Suppressor macrophage treated with lipopolysaccharide for 4 hours (primary cell): ENCODE results near the gene CHTOP.
"Not testable (repeated sequence)": the region's sequence is repeated elsewhere in the genome, so short reads cannot be mapped to it uniquely, and the experiment has no call there.

Source experiments
- DNase-seq: peaks from one replicate; pipeline ENCODE4 v3.0.0-alpha.2; 2020

CHTOP gene

DNA sequence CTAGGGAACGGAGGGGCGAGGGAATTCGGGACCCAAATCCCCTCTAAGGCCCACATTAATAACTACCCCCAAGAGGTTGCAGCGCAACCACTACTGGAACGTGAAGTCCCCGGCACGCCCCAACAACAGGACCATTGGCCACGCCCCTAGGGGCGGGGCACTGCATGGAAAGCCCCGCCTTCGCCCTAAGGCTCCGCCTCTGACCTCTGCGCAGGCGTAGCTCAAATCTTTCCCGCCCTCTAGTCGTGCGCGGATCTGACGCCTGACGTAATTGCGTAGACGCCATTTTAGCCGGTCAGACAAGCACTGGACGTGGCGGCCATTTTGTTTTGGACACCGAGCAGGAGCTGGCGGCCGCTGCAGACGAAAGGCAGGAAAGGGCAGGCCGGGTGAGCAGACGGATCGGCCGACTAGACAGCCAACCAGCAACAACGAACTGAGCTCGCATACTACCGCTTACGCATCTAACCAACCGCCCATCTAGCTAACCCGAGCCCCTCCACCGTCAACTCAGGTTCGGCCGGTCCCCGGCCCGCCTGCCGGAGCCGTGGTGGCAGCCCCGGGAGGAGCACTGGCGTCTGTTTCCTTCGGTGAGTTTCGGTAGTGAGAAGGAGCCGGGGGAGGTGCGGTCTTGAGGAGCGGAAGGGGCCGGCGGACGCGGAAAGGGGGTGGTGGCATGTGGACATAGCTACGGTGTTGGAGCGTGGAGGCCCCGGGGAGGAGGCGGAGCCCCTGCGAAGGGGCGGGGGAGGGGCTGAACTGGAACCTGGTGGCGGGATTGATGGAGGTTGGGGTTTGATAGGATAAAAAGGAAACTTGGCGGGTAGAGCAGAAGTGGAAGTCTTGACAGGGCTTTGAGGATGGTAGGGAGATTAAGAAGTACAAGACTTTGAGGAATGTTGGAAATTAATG lies at the start of gene CHTOP:
TSS of gene CHTOP (plus strand) at position 313 of the 912 bp plus-strand sequence. CDS start 2,523 bp downstream, outside the sequence.
- peak; percentile 99 for DNase-seq

DNA sequence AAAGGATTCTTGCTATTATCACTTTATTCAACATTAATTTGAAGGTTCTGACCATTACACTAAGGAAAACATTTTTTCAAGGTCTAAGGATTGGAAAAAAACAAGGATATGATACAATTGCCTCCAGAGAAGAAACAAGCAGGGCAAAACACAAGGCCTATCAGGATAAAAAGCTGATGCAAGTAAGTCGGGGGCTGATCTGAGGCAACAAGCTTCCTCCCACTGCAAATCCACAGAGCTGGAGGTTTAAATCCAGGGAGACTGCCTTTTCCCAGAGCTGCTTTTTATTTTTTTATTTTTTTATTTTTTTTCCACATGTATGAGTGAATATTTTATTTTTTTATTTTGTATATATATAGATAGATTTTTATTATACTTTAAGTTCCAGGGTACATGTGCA lies 48.9 kb upstream of the CHTOP start:
- no peak for DNase-seq

DNA sequence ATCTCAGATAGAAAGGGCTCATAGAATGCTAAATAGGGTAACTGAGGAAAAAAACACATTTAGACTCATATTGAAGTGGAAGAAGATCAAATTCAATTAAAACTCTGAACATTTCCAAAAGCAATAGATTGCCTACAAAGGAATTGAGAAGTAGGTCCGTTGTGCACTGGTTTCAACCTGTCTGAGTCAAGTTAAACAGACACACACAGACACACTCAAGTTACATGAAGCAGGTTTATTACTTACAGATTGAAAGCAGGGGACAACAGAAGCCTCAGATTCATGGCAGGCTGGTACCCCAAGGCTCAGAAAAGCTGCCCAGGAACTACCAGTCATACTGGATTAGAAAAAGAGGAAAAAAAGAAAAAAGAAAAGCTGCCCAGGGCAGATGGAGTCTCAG lies 47.5 kb upstream of the CHTOP start:
- DNase-seq = no peak

DNA sequence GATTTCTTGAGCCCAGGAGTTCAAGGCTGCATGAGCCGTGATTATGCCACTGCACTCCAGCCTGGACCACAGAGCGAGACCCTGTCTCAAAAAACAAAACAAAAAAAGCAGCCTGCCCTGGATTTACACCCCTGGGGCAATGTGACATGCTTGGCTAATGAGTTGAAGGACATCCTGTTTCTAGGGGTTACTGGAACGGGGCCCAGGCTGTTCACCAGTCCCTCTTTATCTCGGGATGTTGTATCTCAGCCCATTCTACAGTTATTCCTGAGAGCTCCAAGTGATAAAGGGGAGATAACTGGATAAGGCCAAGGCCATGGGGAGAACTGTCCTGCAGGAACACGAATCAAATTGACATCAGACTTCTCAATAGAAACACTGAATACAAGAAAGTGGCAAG lies 46.6 kb upstream of the CHTOP start:
- DNase-seq = no peak

DNA sequence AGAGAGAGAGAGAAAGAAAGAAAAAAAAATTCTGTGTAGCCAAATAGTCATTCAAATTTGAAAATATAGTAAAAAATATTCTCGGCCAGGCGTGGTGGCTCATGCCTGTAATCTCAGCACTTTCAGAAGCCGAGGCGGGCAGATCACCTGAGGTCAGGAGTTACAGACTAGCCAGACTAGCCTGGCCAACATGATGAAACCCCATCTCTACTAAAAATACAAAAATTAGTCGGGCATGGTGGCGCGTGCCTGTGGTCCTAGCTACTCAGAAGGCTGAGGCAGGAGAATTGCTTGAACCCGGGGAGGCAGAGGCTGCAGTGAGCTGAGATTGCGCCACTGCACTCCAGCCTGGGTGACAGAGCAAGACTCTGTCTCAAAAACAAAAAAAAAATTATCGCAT lies 45.8 kb upstream of the CHTOP start:
- DNase-seq = not testable (repeated sequence)

GRCh38 chr1:153588482-153588881 lies 45.4 kb upstream of the CHTOP start:
- no peak for DNase-seq

GRCh38 chr1:153592748-153593147 lies 41.1 kb upstream of the CHTOP start:
- DNase-seq = no peak

DNA sequence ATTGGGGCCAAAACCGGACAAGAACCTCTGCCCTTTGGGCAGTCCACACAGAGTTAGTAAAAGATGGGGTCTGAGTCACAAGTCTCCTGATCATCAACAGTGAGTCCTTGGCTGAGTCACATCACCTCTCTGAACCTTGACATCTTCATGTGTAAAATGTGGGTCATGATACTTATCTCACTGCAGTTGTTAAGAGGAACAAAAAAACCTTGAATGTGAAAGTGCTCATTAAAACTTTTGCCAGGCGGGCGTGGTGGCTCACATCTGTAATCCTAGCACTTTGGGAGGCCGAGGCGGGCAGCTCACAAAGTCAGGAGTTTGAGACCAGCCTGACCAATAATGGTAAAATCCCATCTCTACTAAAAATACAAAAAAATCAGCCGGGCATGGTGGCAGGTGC lies 36.7 kb upstream of the CHTOP start:
- DNase-seq = peak; percentile 78

GRCh38 chr1:153598309-153599172 lies 35.3 kb upstream of the CHTOP start:
- DNase-seq = peak; percentile 82

GRCh38 chr1:153599847-153600246 lies 34.0 kb upstream of the CHTOP start:
- no peak for DNase-seq

DNA sequence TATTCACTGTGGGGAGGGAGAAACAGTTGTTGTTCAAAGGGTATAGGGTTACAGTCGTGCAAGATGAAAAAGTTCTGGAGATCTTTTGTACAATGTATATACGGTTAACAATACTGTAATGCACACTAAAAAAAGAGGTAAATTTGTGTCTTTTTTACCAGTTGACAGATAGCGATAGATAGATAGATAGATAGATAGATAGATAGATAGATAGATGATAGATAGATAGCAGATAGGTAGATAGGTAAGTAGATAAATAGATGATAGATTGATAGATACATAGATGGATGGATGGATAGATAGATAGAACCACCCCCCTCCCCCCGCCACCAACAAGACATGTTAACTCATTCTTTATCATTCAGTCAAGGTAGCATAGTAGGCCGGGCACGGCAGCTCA lies 31.1 kb upstream of the CHTOP start:
- DNase-seq = no peak

DNA sequence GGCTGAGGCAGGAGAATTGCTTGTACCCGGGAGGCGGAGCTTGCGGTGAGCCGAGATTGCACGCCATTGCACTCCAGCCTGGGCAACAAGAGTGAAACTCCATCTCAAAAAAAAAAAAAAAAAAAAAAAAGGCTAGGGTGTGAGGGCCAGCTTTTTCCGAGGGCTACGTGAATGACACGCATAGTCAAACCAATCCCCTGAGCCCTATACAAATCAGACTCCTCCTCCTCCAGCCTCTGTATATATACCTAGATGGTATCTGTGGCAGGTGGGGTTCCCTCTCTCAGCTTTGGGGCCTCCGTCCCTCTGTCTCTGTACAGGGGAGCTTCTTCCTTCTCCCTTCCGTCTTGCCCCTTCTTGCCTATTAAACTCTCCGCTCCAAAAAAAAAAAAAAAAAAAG lies 27.7 kb upstream of the CHTOP start:
- DNase-seq = no peak

- DNase-seq = no peak
Measured at GRCh38 chr1:153607381-153607780, 26.5 kb upstream of the CHTOP start.

DNA sequence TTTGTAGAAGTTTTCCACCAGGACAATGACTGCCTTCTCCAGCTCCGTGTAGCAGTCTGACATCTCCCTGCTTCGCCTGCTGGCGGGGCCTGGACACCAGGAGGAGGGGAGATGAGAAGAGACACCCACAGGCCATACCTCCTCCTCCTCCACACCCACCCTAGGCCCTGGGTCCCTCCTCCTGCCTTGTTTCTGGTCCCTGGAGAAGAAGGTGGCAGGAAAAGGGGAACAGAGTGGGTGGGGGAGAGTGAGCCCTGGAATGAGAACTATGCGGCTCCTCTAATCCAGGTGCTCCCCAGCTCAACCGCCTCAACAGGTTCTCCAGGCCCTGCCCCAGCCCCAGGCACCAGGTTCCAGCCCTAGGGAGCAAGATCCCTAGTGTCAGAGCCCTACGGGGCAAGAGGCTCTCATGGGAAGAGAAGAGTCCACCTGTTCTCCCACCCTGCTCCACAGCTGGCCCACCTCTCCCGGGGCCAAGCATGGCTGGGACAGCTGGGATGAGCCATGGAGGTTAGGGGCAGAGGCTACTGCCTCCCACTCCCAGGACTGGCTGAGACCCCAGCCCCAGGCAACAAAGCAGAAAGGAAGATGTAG lies 25.7 kb upstream of the CHTOP start:
- no peak for DNase-seq

- DNase-seq = peak; percentile 54
Measured at GRCh38 chr1:153608742-153609584, 24.9 kb upstream of the CHTOP start.

DNA sequence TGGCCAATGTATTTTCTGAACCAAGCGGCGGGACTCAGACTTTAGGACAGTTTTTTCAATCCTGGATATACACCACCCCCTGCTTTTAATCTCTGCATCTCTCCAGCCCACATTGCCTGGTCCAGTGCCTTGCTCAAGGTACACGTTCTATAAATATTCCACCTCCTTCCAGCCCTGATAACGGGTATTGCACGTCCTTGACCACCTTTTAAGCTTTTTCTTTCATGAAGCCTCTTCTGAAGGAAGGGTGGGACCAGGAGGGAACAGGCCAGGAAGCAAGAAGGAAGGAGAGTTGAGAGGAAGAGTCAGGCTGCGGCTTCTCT lies 24.3 kb upstream of the CHTOP start:
- DNase-seq = no peak

DNA sequence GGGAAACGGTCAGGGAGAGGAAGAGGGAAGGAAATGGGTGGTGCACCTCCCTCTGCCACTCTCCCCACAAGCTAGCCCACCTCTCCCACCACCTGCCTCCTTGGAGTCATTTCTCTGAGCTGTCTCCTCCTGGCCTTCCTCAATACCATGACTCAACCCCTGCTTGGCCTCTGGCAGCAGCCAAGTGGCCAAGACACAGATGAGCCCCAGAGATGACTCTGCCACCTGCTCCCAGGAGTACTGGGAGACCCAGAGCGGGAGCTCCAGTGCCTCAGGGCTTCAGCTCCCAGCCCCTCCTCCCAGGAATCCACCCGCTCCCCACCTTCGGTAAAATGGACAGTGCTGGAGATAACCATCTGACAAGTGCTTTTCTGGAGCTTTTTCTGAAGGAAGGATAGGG lies 23.5 kb upstream of the CHTOP start:
- DNase-seq = no peak

GRCh38 chr1:153610811-153611301 lies 23.0 kb upstream of the CHTOP start:
- DNase-seq = peak; percentile 59

- no peak for DNase-seq
Measured at GRCh38 chr1:153611356-153611755, 22.5 kb upstream of the CHTOP start.

GRCh38 chr1:153612111-153612754 lies 21.6 kb upstream of the CHTOP start:
- no peak for DNase-seq

GRCh38 chr1:153612755-153613331 lies 21.0 kb upstream of the CHTOP start, which contains the start of gene S100A16:
S100A16 (minus strand) TSS chr1:153613137; CDS start chr1:153608151, 4,986 bp downstream.
- no peak for DNase-seq
